ENCODE data around the gene NDE1.
"Not testable (repeated sequence)": the region's sequence is repeated elsewhere in the genome, so short reads cannot be mapped to it uniquely, and the experiment has no call there.

Gene NDE1

GRCh38 chr16:15677447-15677846 is 27.4 kb downstream of the NDE1 start:
- H3K9me3 ChIP-seq (ENCODE audit: control insufficient read depth, insufficient read depth, low read length), result no peaks in the 10 kb centered on the region
- no peak overlapping the region for H3K9ac ChIP-seq (ENCODE audit: low read depth, low read length)
- H3K4me1 ChIP-seq (ENCODE audit: insufficient read depth, low read length), result peaks cover 6% of the 10 kb centered on the region
- H3K36me3 ChIP-seq (ENCODE audit: insufficient read depth, low read length), result peaks cover 3% of the 10 kb centered on the region; the same call in 1 of the 2 replicates

- Histone ChIP-seq H3K4me1 (ENCODE audit: insufficient read depth, low read length) (peaks cover 3% of the 10 kb centered on the region; the same call in 1 of the 2 replicates), H3K9me3 (ENCODE audit: control insufficient read depth, insufficient read depth, low read length) (no peaks in the 10 kb centered on the region), H3K36me3 (ENCODE audit: insufficient read depth, low read length) (peaks cover 5% of the 10 kb centered on the region; the same call in 1 of the 2 replicates), H3K9ac (ENCODE audit: low read depth, low read length) (no peak overlapping the region)
These were observed 32.1 kb downstream of the NDE1 start for GRCh38 chr16:15682105-15682570.

GRCh38 chr16:15686287-15686686 is 36.2 kb downstream of the NDE1 start:
- Histone ChIP-seq H3K36me3 (ENCODE audit: insufficient read depth, low read length) (peaks cover 6% of the 10 kb centered on the region), H3K9ac (ENCODE audit: low read depth, low read length) (no peak overlapping the region), H3K9me3 (ENCODE audit: control insufficient read depth, insufficient read depth, low read length) (no peaks in the 10 kb centered on the region), H3K4me1 (ENCODE audit: insufficient read depth, low read length) (peaks cover 3% of the 10 kb centered on the region; the same call in 1 of the 2 replicates)

GRCh38 chr16:15689290-15689689 is 39.2 kb downstream of the NDE1 start:
- Histone ChIP-seq H3K36me3 (ENCODE audit: insufficient read depth, low read length) (peaks cover 6% of the 10 kb centered on the region), H3K9ac (ENCODE audit: low read depth, low read length) (no peak overlapping the region), H3K9me3 (ENCODE audit: control insufficient read depth, insufficient read depth, low read length) (no peaks in the 10 kb centered on the region), H3K4me1 (ENCODE audit: insufficient read depth, low read length) (no peaks in the 10 kb centered on the region)

- Histone ChIP-seq H3K9me3 (ENCODE audit: control insufficient read depth, insufficient read depth, low read length) (no peaks in the 10 kb centered on the region), H3K9ac (ENCODE audit: low read depth, low read length) (no peak overlapping the region), H3K36me3 (ENCODE audit: insufficient read depth, low read length) (peaks cover 3% of the 10 kb centered on the region), H3K4me1 (ENCODE audit: insufficient read depth, low read length) (no peaks in the 10 kb centered on the region)
These were observed 40.3 kb downstream of the NDE1 start for GRCh38 chr16:15690296-15690695.

- Histone ChIP-seq H3K9me3 (ENCODE audit: control insufficient read depth, insufficient read depth, low read length) (no peaks in the 10 kb centered on the region), H3K9ac (ENCODE audit: low read depth, low read length) (no peak overlapping the region), H3K36me3 (ENCODE audit: insufficient read depth, low read length) (peaks cover 3% of the 10 kb centered on the region), H3K4me1 (ENCODE audit: insufficient read depth, low read length) (no peaks in the 10 kb centered on the region)
These were observed 41.0 kb downstream of the NDE1 start for GRCh38 chr16:15691046-15691445.

- H3K36me3 ChIP-seq (ENCODE audit: insufficient read depth, low read length); H3K9me3 ChIP-seq (ENCODE audit: control insufficient read depth, insufficient read depth, low read length); H3K9ac ChIP-seq (ENCODE audit: low read depth, low read length); H3K4me1 ChIP-seq (ENCODE audit: insufficient read depth, low read length): not testable (repeated sequence)
These were observed 42.5 kb downstream of the NDE1 start for GRCh38 chr16:15692508-15692907.

GRCh38 chr16:15694499-15694898 is 44.5 kb downstream of the NDE1 start:
- Histone ChIP-seq H3K9ac (ENCODE audit: low read depth, low read length) (no peak overlapping the region), H3K4me1 (ENCODE audit: insufficient read depth, low read length) (no peaks in the 10 kb centered on the region), H3K9me3 (ENCODE audit: control insufficient read depth, insufficient read depth, low read length) (no peaks in the 10 kb centered on the region), H3K36me3 (ENCODE audit: insufficient read depth, low read length) (peaks cover 13% of the 10 kb centered on the region)

GRCh38 chr16:15699819-15700218 is 49.8 kb downstream of the NDE1 start:
- H3K9ac ChIP-seq (ENCODE audit: low read depth, low read length), result no peak overlapping the region
- peaks cover 4% of the 10 kb centered on the region; the same call in 1 of the 2 replicates for H3K4me1 ChIP-seq (ENCODE audit: insufficient read depth, low read length)
- H3K36me3 ChIP-seq (ENCODE audit: insufficient read depth, low read length), result peaks cover 20% of the 10 kb centered on the region
- H3K9me3 ChIP-seq (ENCODE audit: control insufficient read depth, insufficient read depth, low read length), result no peaks in the 10 kb centered on the region

GRCh38 chr16:15701367-15701766 is 51.3 kb downstream of the NDE1 start:
- Histone ChIP-seq H3K9ac (ENCODE audit: low read depth, low read length) (no peak overlapping the region), H3K36me3 (ENCODE audit: insufficient read depth, low read length) (peaks cover 19% of the 10 kb centered on the region), H3K4me1 (ENCODE audit: insufficient read depth, low read length) (peaks cover 4% of the 10 kb centered on the region; the same call in 1 of the 2 replicates), H3K9me3 (ENCODE audit: control insufficient read depth, insufficient read depth, low read length) (no peaks in the 10 kb centered on the region)

- no peaks in the 10 kb centered on the region for H3K9me3 ChIP-seq (ENCODE audit: control insufficient read depth, insufficient read depth, low read length)
- peaks cover 13% of the 10 kb centered on the region for H3K36me3 ChIP-seq (ENCODE audit: insufficient read depth, low read length)
- H3K9ac ChIP-seq (ENCODE audit: low read depth, low read length), result no peak overlapping the region
These were observed 52.2 kb downstream of the NDE1 start for GRCh38 chr16:15701975-15702970.

GRCh38 chr16:15703029-15703736 is 53.1 kb downstream of the NDE1 start:
- H3K9ac ChIP-seq (ENCODE audit: low read depth, low read length), result no peak overlapping the region
- H3K4me1 ChIP-seq (ENCODE audit: insufficient read depth, low read length), result peaks cover 4% of the 10 kb centered on the region; the same call in 1 of the 2 replicates
- H3K36me3 ChIP-seq (ENCODE audit: insufficient read depth, low read length), result peaks cover 12% of the 10 kb centered on the region
- no peaks in the 10 kb centered on the region for H3K9me3 ChIP-seq (ENCODE audit: control insufficient read depth, insufficient read depth, low read length)

More at GRCh38 chr16:15701975-15702970, 52.2 kb downstream of the NDE1 start:
- H3K4me1 ChIP-seq (ENCODE audit: insufficient read depth, low read length), result peaks cover 4% of the 10 kb centered on the region; the same call in 1 of the 2 replicates

- Histone ChIP-seq H3K4me1 (ENCODE audit: insufficient read depth, low read length) (peaks cover 4% of the 10 kb centered on the region; the same call in 1 of the 2 replicates), H3K9ac (ENCODE audit: low read depth, low read length) (no peak overlapping the region), H3K36me3 (ENCODE audit: insufficient read depth, low read length) (peaks cover 6% of the 10 kb centered on the region), H3K9me3 (ENCODE audit: control insufficient read depth, insufficient read depth, low read length) (no peaks in the 10 kb centered on the region)
These were observed 54.5 kb downstream of the NDE1 start for GRCh38 chr16:15704545-15704987.

GRCh38 chr16:15705064-15705565 is 55.1 kb downstream of the NDE1 start:
- Histone ChIP-seq H3K9me3 (ENCODE audit: control insufficient read depth, insufficient read depth, low read length) (no peaks in the 10 kb centered on the region), H3K36me3 (ENCODE audit: insufficient read depth, low read length) (peaks cover 6% of the 10 kb centered on the region), H3K9ac (ENCODE audit: low read depth, low read length) (no peak overlapping the region), H3K4me1 (ENCODE audit: insufficient read depth, low read length) (peaks cover 4% of the 10 kb centered on the region; the same call in 1 of the 2 replicates)

Data from ES-I3 (cell line).